Mammary epithelial cell (primary cell): Measurements from ENCODE around the gene NTNG1.

Source experiments
- CTCF ChIP-seq, 2 donors: IDR thresholded peaks in 1 of 2; conservative IDR thresholded peaks in 1 of 2; 2 replicates each; pipeline ENCODE4 v1.5.1; 2011 to 2012; ENCODE audit warnings: inconsistent platforms in 2 of 2, low read length in 2 of 2, mild to moderate bottlenecking in 2 of 2, control low read depth in 1 of 2, low read depth in 1 of 2; ENCODE audit not compliant: insufficient read depth in 1 of 2; ENCODE audit errors: extremely low read depth in 1 of 2
- EZH2 ChIP-seq: IDR thresholded peaks from 2 replicates; pipeline ENCODE4 v1.6.1; 2012; ENCODE audit warnings: low read length, inconsistent platforms, borderline replicate concordance

DNA sequence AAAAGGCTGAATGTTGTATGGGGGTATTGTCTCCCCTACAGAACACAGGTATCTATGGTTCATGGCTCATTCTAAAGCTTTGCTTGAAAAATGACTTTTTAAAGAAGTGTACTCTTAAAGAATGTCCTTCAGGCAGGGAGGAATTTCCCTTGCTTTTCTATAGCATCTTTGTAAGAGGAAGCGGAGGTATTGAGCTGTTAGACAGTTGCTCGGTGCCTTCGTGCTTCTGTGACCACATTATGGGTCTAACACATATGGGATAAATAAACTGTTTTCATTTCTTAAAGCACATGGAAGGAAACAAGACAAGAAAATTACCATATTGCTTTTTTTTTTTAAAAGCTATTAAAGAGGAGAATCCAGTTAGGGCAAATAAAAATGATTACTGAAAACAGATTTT lies 182.9 kb downstream of the NTNG1 start:
- TF ChIP-seq CTCF (conservative IDR thresholded peaks at IDR 0.05 in 1 of 2, IDR thresholded peaks at IDR 0.05 in 1 of 2; ENCODE audit: extremely low read depth in 1 of 2, insufficient read depth in 1 of 2, low read depth in 1 of 2, low read length in 2 of 2), result no peak
- TF ChIP-seq EZH2, result no peak
